Fibroblast of skin of back (primary cell): ENCODE results near the gene OR2A12. TPM values are rescaled to one million over a fixed set of nuclear protein-coding genes. Genes with fewer than 3 reads are reported as not detected.
"Not testable (repeated sequence)": the region's sequence is repeated elsewhere in the genome, so short reads cannot be mapped to it uniquely, and the experiment has no call there.

Experiments
- DNase-seq: peaks from one replicate; pipeline ENCODE4 v3.0.0-alpha.2; 2013
- polyA plus RNA-seq, 2 experiments: library from polyadenylated mRNA; unstranded; fragments of 120-200 nt; gene quantifications; one replicate each; pipeline ENCODE4 v1.2.1, GENCODE V29; 2013; ENCODE audit not compliant: insufficient read length in 2 of 2

Gene OR2A12, protein sequence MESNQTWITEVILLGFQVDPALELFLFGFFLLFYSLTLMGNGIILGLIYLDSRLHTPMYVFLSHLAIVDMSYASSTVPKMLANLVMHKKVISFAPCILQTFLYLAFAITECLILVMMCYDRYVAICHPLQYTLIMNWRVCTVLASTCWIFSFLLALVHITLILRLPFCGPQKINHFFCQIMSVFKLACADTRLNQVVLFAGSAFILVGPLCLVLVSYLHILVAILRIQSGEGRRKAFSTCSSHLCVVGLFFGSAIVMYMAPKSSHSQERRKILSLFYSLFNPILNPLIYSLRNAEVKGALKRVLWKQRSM
- polyA plus RNA-seq (2013, experiment 1 of 2; ENCODE audit: insufficient read length): not detected
- polyA plus RNA-seq (2013, experiment 2 of 2; ENCODE audit: insufficient read length): not detected

GRCh38 chr7:144085978-144086377, at the start of gene OR2A12:
OR2A12 (plus strand) TSS chr7:144086278; CDS start chr7:144095108, 8,830 bp downstream.
- DNase-seq: no peak

DNA sequence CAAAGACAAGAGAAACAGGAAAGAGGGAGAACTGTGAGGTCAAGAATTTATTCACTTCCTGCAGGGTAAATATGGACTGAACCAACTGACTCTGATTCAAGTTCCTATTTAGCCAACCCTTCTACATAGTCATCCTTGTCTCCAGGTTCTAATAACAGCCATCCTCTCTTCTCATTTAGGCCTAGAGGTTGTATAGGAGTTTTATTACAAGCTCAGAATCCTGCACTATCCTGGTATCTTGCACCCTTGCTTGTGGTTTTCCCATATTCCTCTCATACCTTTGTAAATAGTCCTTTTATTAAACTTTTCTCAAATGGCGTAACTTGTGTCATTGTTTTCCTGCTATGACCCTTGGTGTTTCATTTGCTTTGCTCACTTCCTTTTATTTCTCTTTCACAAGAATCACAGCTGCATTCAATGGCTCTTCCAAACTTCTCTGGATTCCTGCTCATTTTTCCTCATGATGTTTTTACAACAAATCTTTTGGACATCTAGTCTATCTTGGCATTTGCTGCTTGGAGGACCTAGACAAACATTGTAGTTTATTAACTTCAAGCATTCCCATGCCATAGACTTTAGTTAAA, 49.7 kb upstream of the OR2A12 start:
- DNase-seq: no peak

DNA sequence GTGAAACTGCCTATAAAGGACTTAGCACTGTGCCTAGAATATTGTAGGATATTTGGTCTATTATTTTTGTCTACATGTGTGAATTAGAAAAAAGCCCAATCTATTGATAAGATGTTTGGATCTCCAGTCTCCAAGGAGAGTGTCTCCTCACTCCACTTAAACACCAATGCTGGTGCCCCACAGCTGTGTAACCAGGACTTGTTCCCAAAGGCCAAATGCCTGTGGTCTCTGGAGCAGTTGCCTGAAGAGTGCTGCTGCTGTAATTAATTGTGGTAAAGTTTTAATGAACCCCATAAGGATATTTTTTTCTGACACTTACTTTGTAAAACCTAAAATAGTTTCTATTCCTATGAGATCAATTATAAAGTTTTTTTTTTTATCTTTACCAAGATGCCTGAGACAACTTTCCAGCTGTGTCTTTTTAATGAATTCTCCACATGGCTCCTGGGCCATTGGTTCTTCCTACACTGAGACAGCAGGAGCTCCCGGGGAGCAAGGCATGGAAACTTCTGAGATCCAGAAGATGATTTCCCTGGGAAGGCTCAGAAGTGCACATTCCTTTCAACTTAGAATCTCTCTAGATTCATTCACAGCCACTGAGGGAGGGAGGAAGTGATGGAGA, 48.6 kb upstream of the OR2A12 start:
- DNase-seq: no peak

- DNase-seq: no peak
Observed at GRCh38 chr7:144038887-144039286, 47.2 kb upstream of the OR2A12 start.

GRCh38 chr7:144048648-144049047, 37.4 kb upstream of the OR2A12 start, which contains the start of gene OR2A5:
OR2A5 (plus strand) TSS chr7:144048948; CDS start chr7:144050402, 1,454 bp downstream.
- no peak for DNase-seq

GRCh38 chr7:144049491-144049890, 36.6 kb upstream of the OR2A12 start:
- DNase-seq: no peak

DNA sequence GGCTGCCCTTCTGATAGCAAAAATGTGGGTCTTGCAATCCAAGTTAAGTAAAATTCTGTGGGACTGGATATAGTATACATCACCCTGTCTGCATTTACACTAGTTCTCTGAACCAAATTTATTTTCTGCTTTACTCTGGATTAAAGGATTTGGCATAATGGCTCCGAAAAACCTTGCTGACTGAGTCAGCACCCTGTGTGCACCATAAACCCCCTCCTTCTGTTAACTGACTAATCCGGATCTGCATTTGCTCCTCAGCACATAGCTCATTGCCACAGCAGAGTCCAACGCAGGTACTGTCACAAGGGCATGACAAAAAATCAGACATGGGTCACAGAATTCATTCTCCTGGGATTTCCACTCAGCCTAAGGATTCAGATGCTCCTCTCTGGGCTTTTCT, 36.0 kb upstream of the OR2A12 start:
- no peak for DNase-seq

DNA sequence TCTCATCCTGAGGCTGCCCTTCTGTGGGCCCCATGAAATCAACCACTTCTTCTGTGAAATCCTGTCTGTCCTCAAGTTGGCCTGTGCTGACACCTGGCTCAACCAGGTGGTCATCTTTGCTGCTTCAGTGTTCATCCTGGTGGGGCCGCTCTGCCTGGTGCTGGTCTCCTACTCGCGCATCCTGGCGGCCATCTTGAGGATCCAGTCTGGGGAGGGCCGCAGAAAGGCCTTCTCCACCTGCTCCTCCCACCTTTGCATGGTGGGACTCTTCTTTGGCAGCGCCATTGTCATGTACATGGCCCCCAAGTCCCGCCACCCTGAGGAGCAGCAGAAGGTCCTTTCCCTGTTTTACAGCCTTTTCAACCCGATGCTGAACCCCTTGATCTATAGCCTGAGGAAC, 35.2 kb upstream of the OR2A12 start:
- not testable (repeated sequence) for DNase-seq

- DNase-seq: peak; percentile 12
Observed at GRCh38 chr7:144057954-144058353, 28.1 kb upstream of the OR2A12 start.

GRCh38 chr7:144063710-144064109, 22.4 kb upstream of the OR2A12 start:
- DNase-seq: no peak

- no peak for DNase-seq
Observed at GRCh38 chr7:144069511-144069910, 16.6 kb upstream of the OR2A12 start, which contains the start of gene OR2A25. OR2A25 (plus strand) TSS chr7:144069811; CDS start chr7:144074220, 4,409 bp downstream.

- no peak for DNase-seq
Observed at GRCh38 chr7:144069953-144070352, 16.1 kb upstream of the OR2A12 start.

- DNase-seq: no peak
Observed at GRCh38 chr7:144074374-144074773, 11.7 kb upstream of the OR2A12 start.

GRCh38 chr7:144086730-144087129, 652 bp downstream of the OR2A12 start:
- no peak for DNase-seq

DNA sequence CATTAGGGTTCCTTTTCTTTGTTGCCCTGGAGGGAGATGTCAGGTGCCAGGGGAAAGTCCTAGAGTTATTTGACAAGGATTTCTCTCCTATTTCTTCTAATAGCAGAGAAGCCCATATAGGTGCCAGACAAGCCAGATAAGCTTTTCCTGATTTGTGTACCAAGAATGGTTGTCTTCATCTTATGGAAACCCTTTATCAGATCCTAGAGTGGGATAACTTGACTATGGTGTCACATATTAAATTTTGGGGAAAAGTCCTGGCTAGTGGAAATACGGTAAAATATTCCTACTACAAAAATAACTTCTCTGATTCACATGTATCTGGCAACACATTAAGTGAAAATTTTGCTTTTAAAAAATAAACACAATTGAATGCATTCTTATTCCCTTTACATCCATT, 1.2 kb downstream of the OR2A12 start:
- no peak for DNase-seq

GRCh38 chr7:144090667-144091066, 4.6 kb downstream of the OR2A12 start:
- DNase-seq: no peak

DNA sequence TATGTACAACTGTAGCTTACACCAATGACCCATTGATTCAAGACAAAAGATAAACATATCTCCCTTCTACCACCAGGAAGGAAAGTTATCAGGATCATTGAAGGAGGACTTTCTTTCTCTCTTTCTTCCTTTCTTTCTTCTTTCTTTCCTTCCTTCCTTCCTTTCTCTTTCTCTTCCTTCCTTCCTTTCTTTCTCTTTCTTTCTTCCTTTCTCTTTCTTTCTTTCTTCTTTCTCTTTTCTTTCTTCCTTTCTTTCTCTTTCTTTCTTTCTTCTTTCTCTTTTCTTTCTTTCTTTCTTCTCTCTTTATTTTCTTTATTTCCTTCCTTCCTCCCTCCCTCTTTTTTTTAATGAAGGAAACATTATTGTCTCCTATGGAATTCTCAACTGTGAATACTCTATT, 12.7 kb downstream of the OR2A12 start:
- no peak for DNase-seq

DNA sequence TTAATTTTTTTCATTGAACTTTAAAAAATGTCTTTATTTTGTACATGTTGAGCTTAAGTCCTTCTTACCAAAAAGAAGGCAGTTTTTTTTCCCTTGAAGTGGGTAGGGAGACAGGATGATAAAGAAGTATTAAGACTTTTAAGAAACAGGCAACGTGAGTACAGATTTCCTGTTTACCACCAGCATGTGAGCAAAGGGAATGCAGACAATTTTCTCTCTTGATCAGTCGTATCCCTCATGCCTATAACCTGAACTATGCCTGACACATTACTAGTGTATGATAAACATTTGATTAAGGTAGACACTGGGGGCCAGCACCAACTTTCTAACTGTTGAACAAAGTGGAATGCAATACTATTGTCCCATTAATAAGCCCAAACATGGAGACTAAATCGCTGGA, 14.5 kb downstream of the OR2A12 start:
- no peak for DNase-seq

DNA sequence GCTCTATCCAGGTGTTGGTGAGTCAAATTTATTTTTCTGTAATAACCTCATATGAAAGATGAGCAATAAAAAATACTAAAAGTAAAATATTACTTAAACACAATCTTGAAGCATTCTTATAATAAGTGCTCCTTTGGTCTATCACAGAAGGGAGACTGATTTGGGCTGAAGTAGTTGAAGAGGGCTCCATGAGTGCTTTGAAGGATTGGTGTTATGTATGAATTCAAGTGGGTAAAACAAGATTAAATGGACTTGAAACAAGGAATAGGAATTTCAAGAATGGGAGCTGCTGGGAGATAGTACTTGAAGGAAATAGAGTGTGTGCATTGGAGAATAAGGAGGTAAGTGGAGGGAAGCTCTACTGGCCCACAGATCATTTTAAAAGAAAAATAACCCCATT, 16.0 kb downstream of the OR2A12 start:
- no peak for DNase-seq

DNA sequence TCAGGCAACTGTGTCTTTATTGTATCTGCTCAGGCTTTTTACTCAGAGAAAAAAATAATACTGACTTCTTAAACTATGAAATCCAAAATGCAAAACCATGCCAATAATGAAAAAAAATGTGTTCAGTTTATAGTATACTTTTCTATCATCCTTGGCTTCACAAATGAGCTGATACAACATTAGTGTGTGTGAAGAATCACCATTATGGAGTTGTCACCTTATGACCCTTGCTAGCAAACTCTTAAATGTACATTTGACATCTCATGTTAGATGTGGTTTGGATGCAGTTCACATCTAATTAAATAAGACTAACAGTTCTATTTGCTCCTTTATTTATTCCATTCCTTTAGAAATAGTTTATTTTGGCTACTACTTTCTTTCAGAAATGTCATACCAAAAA, 19.1 kb downstream of the OR2A12 start:
- DNase-seq: no peak

- DNase-seq: no peak
Observed at GRCh38 chr7:144109283-144109682, 23.2 kb downstream of the OR2A12 start, which contains the start of gene OR2A2. OR2A2 (plus strand) TSS chr7:144109583; CDS start chr7:144109583, 0 bp downstream.

GRCh38 chr7:144110272-144110671, 24.2 kb downstream of the OR2A12 start:
- DNase-seq: no peak

DNA sequence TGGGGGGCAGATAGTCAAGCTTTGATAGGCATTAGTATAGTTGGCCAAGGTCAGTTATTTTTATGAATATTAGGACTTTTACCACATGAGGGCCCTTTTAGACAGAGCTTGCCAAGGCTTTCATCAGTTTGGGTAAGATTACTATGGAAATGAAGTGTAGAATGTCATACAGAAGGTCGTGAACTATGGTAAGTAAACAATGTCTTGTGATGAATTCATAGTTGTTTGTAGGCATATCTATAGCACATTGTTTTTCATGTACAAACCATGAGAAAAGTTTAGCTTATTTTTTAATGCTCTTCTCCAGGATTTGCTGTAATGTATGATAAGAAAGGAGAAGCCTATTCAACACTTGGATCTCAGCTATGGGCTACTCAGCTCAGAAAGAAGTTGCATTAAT, 27.6 kb downstream of the OR2A12 start:
- DNase-seq: no peak

- DNase-seq: no peak
Observed at GRCh38 chr7:144118341-144118740, 32.3 kb downstream of the OR2A12 start.
